Endodermal cell (in vitro differentiated cells): Measurements from ENCODE around the gene RNF186. TPM values are rescaled to one million over a fixed set of nuclear protein-coding genes. Genes with fewer than 3 reads are reported as not detected.

Source experiments
- DNase-seq: peaks from one replicate; pipeline ENCODE4 v3.0.0-alpha.2; 2017
- H3K27ac ChIP-seq: 2 replicates; pipeline ENCODE4 v1.5.1; 2013; ENCODE audit warnings: mild to moderate bottlenecking, low read depth, low read length, moderate library complexity
- H3K27me3 ChIP-seq: 2 replicates; pipeline ENCODE4 v1.6.1; 2013; ENCODE audit warnings: mild to moderate bottlenecking, low read length, moderate library complexity; ENCODE audit not compliant: insufficient read depth, control insufficient read depth, poor library complexity, severe bottlenecking
- H3K36me3 ChIP-seq: 2 replicates; pipeline ENCODE4 v1.7.0; 2013; ENCODE audit warnings: mild to moderate bottlenecking, low read length, moderate library complexity; ENCODE audit not compliant: control insufficient read depth, insufficient read depth
- H3K4me1 ChIP-seq: one replicate; pipeline ENCODE4 v1.7.0; 2013; ENCODE audit warnings: low read length; ENCODE audit not compliant: control insufficient read depth, insufficient read depth
- H3K4me3 ChIP-seq: 2 replicates; pipeline ENCODE4 v1.5.1; 2013; ENCODE audit warnings: mild to moderate bottlenecking, low read length, moderate library complexity
- H3K9ac ChIP-seq: 2 replicates; pipeline ENCODE4 v1.6.1; 2013; ENCODE audit warnings: mild to moderate bottlenecking, low read length, moderate library complexity; ENCODE audit not compliant: poor library complexity, severe bottlenecking; ENCODE audit errors: extremely low read depth
- H3K9me3 ChIP-seq: 2 replicates; pipeline ENCODE4 v1.6.1; 2013; ENCODE audit warnings: mild to moderate bottlenecking, low read length, moderate library complexity; ENCODE audit not compliant: control insufficient read depth
- H3K27ac Mint-ChIP-seq: 2 replicates; pipeline ENCODE4 v1.8.0; 2020; ENCODE audit warnings: mixed read lengths
- H3K27me3 Mint-ChIP-seq: 2 replicates; pipeline ENCODE4 v1.8.0; 2021; ENCODE audit warnings: mild to moderate bottlenecking, mixed read lengths; ENCODE audit not compliant: insufficient read depth
- H3K36me3 Mint-ChIP-seq: 2 replicates; pipeline ENCODE4 v1.8.0; 2020; ENCODE audit warnings: low read depth, mixed read lengths
- H3K4me1 Mint-ChIP-seq: 2 replicates; pipeline ENCODE4 v1.8.0; 2020; ENCODE audit warnings: mixed read lengths
- H3K4me3 Mint-ChIP-seq: 2 replicates; pipeline ENCODE4 v1.8.0; 2020; ENCODE audit warnings: mild to moderate bottlenecking, moderate library complexity, mixed read lengths
- H3K9me3 Mint-ChIP-seq: 2 replicates; pipeline ENCODE4 v1.8.0; 2020; ENCODE audit warnings: mild to moderate bottlenecking, mixed read lengths
- CTCF ChIP-seq: fragments of 200-600 bp; sonication (generic); conservative IDR thresholded peaks from 2 replicates; pipeline ENCODE4 v1.5.0; 2021; ENCODE audit warnings: antibody characterized with exemption, mild to moderate bottlenecking
- WGBS, 2 experiments: methylation state at CpG; one replicate each; pipeline versions ENCODE4 v1.1.5 to v1.1.7; 2013; ENCODE audit warnings: missing lambda C conversion rate in 2 of 2, mixed read lengths in 1 of 2; ENCODE audit not compliant: insufficient coverage in 1 of 2, insufficient read length in 1 of 2; 5-methylcytosine and 5-hydroxymethylcytosine counted together
- total RNA-seq, 2 donors: library from RNA; stranded (reverse); fragmentation: NEBNext Ultra II Directional in 1 of 2; extraction: Animal tissue kit (Norgen Biotek cat#: 25700) in 1 of 2; gene quantifications; 2 replicates in 1 of 2; 3 replicates in 1 of 2; pipeline ENCODE4 v1.2.1, GENCODE V29; 2021

The RNF186 gene
- total RNA-seq, 2 donors from 2014 or later: not detected

GRCh38 chr1:19846338-19846737, 31.3 kb upstream of the RNF186 start:
- Histone ChIP-seq H3K27ac (no peak overlapping the region), H3K9ac (no peak overlapping the region), H3K4me1 (no peaks in the 10 kb centered on the region), H3K9me3 (no peaks in the 10 kb centered on the region), H3K27me3 (no peaks in the 10 kb centered on the region), H3K36me3 (no peaks in the 10 kb centered on the region), H3K4me3 (no peak overlapping the region)
- DNase-seq: no peak
- Mint-ChIP-seq H3K27ac (no peak overlapping the region), H3K4me1 (peaks cover 6% of the 10 kb centered on the region), H3K27me3 (peaks cover 20% of the 10 kb centered on the region), H3K9me3 (no peaks in the 10 kb centered on the region), H3K4me3 (no peak overlapping the region), H3K36me3 (no peaks in the 10 kb centered on the region)
- WGBS, 2 experiments: 92 to 94% methylated on average over 2 to 3 of the region's 3 CpGs
- no peak for TF ChIP-seq CTCF

GRCh38 chr1:19845555-19845954, 30.5 kb upstream of the RNF186 start:
- WGBS, 2 experiments: 93 to 97% methylated on average over 5 to 7 of the region's 8 CpGs
- no peak overlapping the region for H3K27ac Mint-ChIP-seq

GRCh38 chr1:19844731-19845495, 29.8 kb upstream of the RNF186 start:
- Mint-ChIP-seq H3K27ac (no peak overlapping the region), H3K9me3 (no peaks in the 10 kb centered on the region), H3K36me3 (no peaks in the 10 kb centered on the region), H3K4me1 (peaks cover 4% of the 10 kb centered on the region), H3K4me3 (no peak overlapping the region), H3K27me3 (peaks cover 15% of the 10 kb centered on the region)
- no peak overlapping the region for H3K27ac ChIP-seq
- DNase-seq: no peak
- no peak overlapping the region for H3K4me3 ChIP-seq
- H3K27me3 ChIP-seq: no peaks in the 10 kb centered on the region
- no peaks in the 10 kb centered on the region for H3K4me1 ChIP-seq
- no peaks in the 10 kb centered on the region for H3K9me3 ChIP-seq
- H3K36me3 ChIP-seq: no peaks in the 10 kb centered on the region
- no peak for TF ChIP-seq CTCF
- H3K9ac ChIP-seq: no peak overlapping the region
- WGBS, 2 experiments: 75 to 80% methylated on average over 7 to 11 of the region's 11 CpGs

More at GRCh38 chr1:19845555-19845954, 30.5 kb upstream of the RNF186 start:
- Mint-ChIP-seq H3K4me3 (no peak overlapping the region), H3K9me3 (no peaks in the 10 kb centered on the region), H3K36me3 (no peaks in the 10 kb centered on the region), H3K27me3 (peaks cover 16% of the 10 kb centered on the region), H3K4me1 (peaks cover 6% of the 10 kb centered on the region)
- no peak for DNase-seq
- H3K4me3 ChIP-seq: no peak overlapping the region
- H3K27ac ChIP-seq: no peak overlapping the region
- H3K27me3 ChIP-seq: no peaks in the 10 kb centered on the region
- TF ChIP-seq CTCF: no peak
- H3K4me1 ChIP-seq: no peaks in the 10 kb centered on the region
- no peaks in the 10 kb centered on the region for H3K36me3 ChIP-seq
- no peak overlapping the region for H3K9ac ChIP-seq
- H3K9me3 ChIP-seq: no peaks in the 10 kb centered on the region
